ENCODE measurements around the gene SMYD3.

DNA sequence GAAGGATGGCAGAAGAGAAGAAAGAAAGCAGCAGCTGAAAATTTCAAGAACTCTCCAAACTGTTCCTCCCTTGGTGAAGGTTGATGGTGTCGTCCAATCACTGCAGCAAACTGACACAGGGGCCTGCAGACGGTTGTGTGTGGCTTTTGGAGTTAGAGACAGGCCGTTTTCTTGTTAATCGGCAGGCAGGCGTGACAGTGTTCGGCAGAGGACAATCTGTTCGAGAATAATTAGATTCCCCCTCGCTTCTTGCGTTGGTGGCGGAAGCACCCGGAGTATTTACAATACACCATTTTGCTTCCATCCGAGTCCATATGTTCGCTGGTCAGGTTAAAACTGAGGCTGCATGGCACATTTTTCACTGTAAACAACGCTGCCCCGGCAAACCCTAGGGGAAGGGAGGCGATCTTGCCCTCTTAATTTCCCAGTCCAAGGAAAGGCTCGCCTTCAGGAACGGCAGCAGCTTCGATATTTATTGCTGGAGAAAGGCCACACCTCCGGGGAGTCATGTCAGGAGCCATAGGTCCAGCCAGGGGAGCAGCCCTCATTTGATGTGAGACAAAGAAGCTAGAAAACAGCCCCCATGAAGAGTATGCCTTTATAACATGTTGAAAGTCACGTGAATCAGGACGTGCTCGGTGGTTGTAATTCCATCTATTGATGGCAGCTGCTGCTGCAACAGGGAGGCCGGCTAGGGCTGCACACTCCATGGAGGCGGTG lies 360.1 kb downstream of the SMYD3 start:
- no peak for TF ChIP-seq CTCF (IDR thresholded peaks at IDR 0.05)
- TF ChIP-seq POLR2A (IDR thresholded peaks at IDR 0.05): no peak

Measured in adrenal gland (tissue), 5 donors.